Measurements from ENCODE around the gene APEX1. TPM values are rescaled to one million over a fixed set of nuclear protein-coding genes. Genes with fewer than 3 reads are reported as not detected.
"Not testable (repeated sequence)": the region's sequence is repeated elsewhere in the genome, so short reads cannot be mapped to it uniquely, and the experiment has no call there.

Gene APEX1
- total RNA-seq, 1 donor from 2014 or later: 144 TPM

GRCh38 chr14:20435582-20436362, 19.3 kb upstream of the APEX1 start, which contains the start of gene KLHL33:
KLHL33 (minus strand) TSS chr14:20436166; CDS start chr14:20435811, 355 bp downstream.
- intact Hi-C loops (cut with micrococcal nuclease): no loop called here

- intact Hi-C loops (cut with micrococcal nuclease): no loop called here
These were observed 18.7 kb upstream of the APEX1 start for GRCh38 chr14:20436363-20436755.

GRCh38 chr14:20438664-20439063, 16.4 kb upstream of the APEX1 start:
- intact Hi-C loops (cut with micrococcal nuclease): no loop called here

GRCh38 chr14:20440465-20440864, 14.6 kb upstream of the APEX1 start:
- intact Hi-C loops (cut with micrococcal nuclease): no loop called here

- intact Hi-C loops (cut with micrococcal nuclease): loop anchor here (1.0 kb wide), 1 partner anchor 28 kb away; the partner anchor contains the start of gene TEP1
These were observed 14.1 kb upstream of the APEX1 start for GRCh38 chr14:20440882-20441281.

- intact Hi-C loops (cut with micrococcal nuclease): loop anchor here (1.0 kb wide), 1 partner anchor 28 kb away; the partner anchor contains the start of gene TEP1
These were observed 13.6 kb upstream of the APEX1 start for GRCh38 chr14:20441461-20441860.

- intact Hi-C loops (cut with micrococcal nuclease): not testable (repeated sequence)
These were observed 11.4 kb upstream of the APEX1 start for GRCh38 chr14:20443650-20444049.

- intact Hi-C loops (cut with micrococcal nuclease): no loop called here
These were observed 8.1 kb upstream of the APEX1 start for GRCh38 chr14:20446889-20447288.

- intact Hi-C loops (cut with micrococcal nuclease): loop anchor here (10.0 kb wide), 1 partner anchor 932 kb away; the partner anchor contains the start of gene SUPT16H
These were observed 2.2 kb upstream of the APEX1 start for GRCh38 chr14:20452831-20453230.

GRCh38 chr14:20455355-20456300, 602 bp downstream of the APEX1 start:
- intact Hi-C loops (cut with micrococcal nuclease): loop anchor here (1.0 to 10.0 kb wide), 12 partner anchors 14 to 929 kb away; partner anchors contain the start of genes CCNB1IP1, HNRNPC, PARP2 and PNP

GRCh38 chr14:20456971-20457370, 1.9 kb downstream of the APEX1 start:
- intact Hi-C loops (cut with micrococcal nuclease): loop anchor here (10.0 kb wide), 1 partner anchor 928 kb away; the partner anchor contains the start of gene SUPT16H

- intact Hi-C loops (cut with micrococcal nuclease): loop anchor here (10.0 kb wide), 1 partner anchor 927 kb away; the partner anchor contains the start of gene SUPT16H
These were observed 3.2 kb downstream of the APEX1 start for GRCh38 chr14:20458031-20458789.

GRCh38 chr14:20460458-20461224, 5.6 kb downstream of the APEX1 start:
- intact Hi-C loops (cut with micrococcal nuclease): loop anchor here (1.0 to 10.0 kb wide), 8 partner anchors 9 to 1014 kb away; partner anchors contain the start of genes PARP2, PNP, RAB2B and TEP1

- intact Hi-C loops (cut with micrococcal nuclease): loop anchor here (1.0 to 10.0 kb wide), 9 partner anchors 7 to 1013 kb away; partner anchors contain the start of genes OSGEP, PARP2, PNP and RAB2B
These were observed 6.5 kb downstream of the APEX1 start, which contains the start of gene PIP4P1 for GRCh38 chr14:20461225-20462141. PIP4P1 (minus strand) TSS chr14:20461434; CDS start chr14:20461325, 109 bp downstream.

GRCh38 chr14:20468764-20469241, 13.8 kb downstream of the APEX1 start:
- intact Hi-C loops (cut with micrococcal nuclease): loop anchor here (1.0 to 10.0 kb wide), 9 partner anchors 8 to 1006 kb away; partner anchors contain the start of genes APEX1, PARP2, PIP4P1 and RAB2B

- intact Hi-C loops (cut with micrococcal nuclease): loop anchor here (1.0 to 10.0 kb wide), 9 partner anchors 8 to 1005 kb away; partner anchors contain the start of genes APEX1, PARP2, PIP4P1 and RAB2B
These were observed 14.3 kb downstream of the APEX1 start, which contains the start of gene PNP for GRCh38 chr14:20469242-20469889. PNP (plus strand) TSS chr14:20469406; CDS start chr14:20469525, 119 bp downstream.

- intact Hi-C loops (cut with micrococcal nuclease): loop anchor here (1.0 to 10.0 kb wide), 10 partner anchors 7 to 1005 kb away; partner anchors contain the start of genes APEX1, PARP2, PIP4P1 and RAB2B
These were observed 15.0 kb downstream of the APEX1 start for GRCh38 chr14:20469890-20470602.

All from T-helper 1 cell treated with Interleukin-12 subunit alpha and Interleukin-12 subunit beta and Interleukin-4 antibody, amounts not matched to agents 30 ng/mL and 1 ng/mL, for 36 hours (primary cell).